OCI-LY1 (cell line): ENCODE results near the gene AGXT2.
A peak's percentile ranks its signal among the peaks of the same experiment; 100 is the strongest.

Experiments
- H2AFZ ChIP-seq: fragments of 200-600 bp; sonication (generic), shearing (Covaris generic); 2 replicates; pipeline ENCODE4 v1.6.0; 2014; ENCODE audit warnings: antibody characterized with exemption, mild to moderate bottlenecking, low read length
- H3F3A ChIP-seq: fragments of 200-600 bp; sonication (generic), shearing (Covaris generic); 2 replicates; pipeline ENCODE4 v1.6.0; 2014; ENCODE audit warnings: mild to moderate bottlenecking, antibody characterized with exemption, low read length, moderate library complexity; ENCODE audit not compliant: insufficient read depth
- H3K27ac ChIP-seq: fragments of 200-600 bp; sonication (generic); 2 replicates; pipeline ENCODE4 v1.5.1; 2014; ENCODE audit warnings: low read length, mixed run types, mild to moderate bottlenecking, low read depth; ENCODE audit not compliant: poor library complexity, severe bottlenecking
- H3K27me3 ChIP-seq: fragments of 200-600 bp; sonication (generic); 2 replicates; pipeline ENCODE4 v1.6.0; 2014; ENCODE audit warnings: antibody characterized with exemption, mild to moderate bottlenecking, low read length, moderate library complexity; ENCODE audit not compliant: insufficient read depth
- H3K36me3 ChIP-seq: fragments of 200-600 bp; sonication (generic); 2 replicates; pipeline ENCODE4 v1.6.1; 2014; ENCODE audit warnings: mild to moderate bottlenecking, antibody characterized with exemption, low read length, moderate library complexity, mixed read lengths; ENCODE audit not compliant: insufficient read depth
- H3K4me1 ChIP-seq: fragments of 200-600 bp; sonication (generic); 2 replicates; pipeline ENCODE4 v1.5.1; 2014; ENCODE audit warnings: mild to moderate bottlenecking, low read length, moderate library complexity; ENCODE audit not compliant: insufficient read depth, severe bottlenecking
- H3K4me2 ChIP-seq: fragments of 200-600 bp; sonication (generic), shearing (Covaris generic); 2 replicates; pipeline ENCODE4 v1.6.1; 2014; ENCODE audit warnings: low read length
- H3K4me3 ChIP-seq: fragments of 200-600 bp; sonication (generic); 2 replicates; pipeline ENCODE4 v1.5.1; 2014; ENCODE audit warnings: low read length, low read depth, mild to moderate bottlenecking, mixed read lengths; ENCODE audit not compliant: poor library complexity, severe bottlenecking
- H3K79me2 ChIP-seq: fragments of 200-600 bp; shearing (Covaris generic); 2 replicates; pipeline ENCODE4 v1.6.1; 2016; ENCODE audit warnings: mixed run types, low read length, mixed read lengths; ENCODE audit not compliant: insufficient read depth
- H3K9ac ChIP-seq: fragments of 200-600 bp; sonication (generic), shearing (Covaris generic); 2 replicates; pipeline ENCODE4 v1.6.1; 2014; ENCODE audit warnings: mild to moderate bottlenecking, low read length, mixed read lengths
- H3K9me2 ChIP-seq: fragments of 200-600 bp; sonication (generic), shearing (Covaris generic); 2 replicates; pipeline ENCODE4 v1.6.1; 2014; ENCODE audit warnings: low read depth, mild to moderate bottlenecking, low read length, mixed read lengths
- H3K9me3 ChIP-seq: fragments of 200-600 bp; shearing (Covaris generic); 2 replicates; pipeline ENCODE4 v1.6.1; 2014; ENCODE audit warnings: low read length, mixed read lengths
- H4K20me1 ChIP-seq: fragments of 200-600 bp; sonication (generic), shearing (Covaris generic); 2 replicates; pipeline ENCODE4 v1.6.0; 2016; ENCODE audit warnings: mild to moderate bottlenecking, low read length; ENCODE audit not compliant: insufficient read depth
- EZH2 ChIP-seq: fragments of 200-600 bp; sonication (generic), shearing (Covaris generic); IDR thresholded peaks from 2 replicates; pipeline ENCODE4 v1.8.0; 2017; ENCODE audit warnings: borderline replicate concordance, mixed run types, mild to moderate bottlenecking, antibody characterized with exemption, low read length, moderate library complexity, mixed read lengths
- TF ChIP-seq, protein P1 (sequence below): fragments of 200-600 bp; sonication (generic), shearing (Covaris generic); IDR thresholded peaks from 2 replicates; pipeline ENCODE4 v1.5.1; 2017; ENCODE audit warnings: mild to moderate bottlenecking, antibody characterized with exemption, low read length, moderate library complexity, mixed read lengths

Gene AGXT2

DNA sequence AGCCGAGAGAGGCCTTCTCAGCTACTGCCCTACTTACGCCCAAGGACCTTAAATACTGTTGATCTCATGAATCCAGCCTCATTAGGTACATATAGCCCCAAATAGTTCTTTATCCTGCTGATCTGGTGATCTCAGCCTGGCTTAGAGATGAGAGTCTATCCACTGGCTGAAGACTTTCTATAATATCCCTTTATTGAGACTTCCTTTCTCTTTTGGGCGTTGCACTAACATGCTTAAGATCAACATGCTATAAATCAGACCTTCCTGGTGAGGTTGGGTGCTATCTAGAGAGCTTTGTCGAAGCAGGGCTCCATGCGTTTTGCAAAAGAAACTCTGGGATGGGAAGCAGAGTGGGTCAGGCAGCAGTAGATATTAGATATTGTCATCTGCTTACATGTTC is 44.0 kb upstream of the AGXT2 start:
- no peaks in the 10 kb centered on the region for H3K9me2 ChIP-seq
- H3F3A ChIP-seq = no peaks in the 10 kb centered on the region
- no peak overlapping the region for H3K9ac ChIP-seq
- no peaks in the 10 kb centered on the region for H3K36me3 ChIP-seq
- no peaks in the 10 kb centered on the region for H3K27me3 ChIP-seq
- H3K4me2 ChIP-seq = no peak overlapping the region
- no peaks in the 10 kb centered on the region for H3K4me1 ChIP-seq
- no peaks in the 10 kb centered on the region for H3K9me3 ChIP-seq
- TF ChIP-seq EZH2 = no peak
- TF ChIP-seq, protein P1, sequence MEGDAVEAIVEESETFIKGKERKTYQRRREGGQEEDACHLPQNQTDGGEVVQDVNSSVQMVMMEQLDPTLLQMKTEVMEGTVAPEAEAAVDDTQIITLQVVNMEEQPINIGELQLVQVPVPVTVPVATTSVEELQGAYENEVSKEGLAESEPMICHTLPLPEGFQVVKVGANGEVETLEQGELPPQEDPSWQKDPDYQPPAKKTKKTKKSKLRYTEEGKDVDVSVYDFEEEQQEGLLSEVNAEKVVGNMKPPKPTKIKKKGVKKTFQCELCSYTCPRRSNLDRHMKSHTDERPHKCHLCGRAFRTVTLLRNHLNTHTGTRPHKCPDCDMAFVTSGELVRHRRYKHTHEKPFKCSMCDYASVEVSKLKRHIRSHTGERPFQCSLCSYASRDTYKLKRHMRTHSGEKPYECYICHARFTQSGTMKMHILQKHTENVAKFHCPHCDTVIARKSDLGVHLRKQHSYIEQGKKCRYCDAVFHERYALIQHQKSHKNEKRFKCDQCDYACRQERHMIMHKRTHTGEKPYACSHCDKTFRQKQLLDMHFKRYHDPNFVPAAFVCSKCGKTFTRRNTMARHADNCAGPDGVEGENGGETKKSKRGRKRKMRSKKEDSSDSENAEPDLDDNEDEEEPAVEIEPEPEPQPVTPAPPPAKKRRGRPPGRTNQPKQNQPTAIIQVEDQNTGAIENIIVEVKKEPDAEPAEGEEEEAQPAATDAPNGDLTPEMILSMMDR = no peak
- no peak overlapping the region for H2AFZ ChIP-seq
- no peaks in the 10 kb centered on the region for H4K20me1 ChIP-seq
- H3K27ac ChIP-seq = no peak overlapping the region
- H3K4me3 ChIP-seq = no peak overlapping the region
- H3K79me2 ChIP-seq = no peaks in the 10 kb centered on the region

DNA sequence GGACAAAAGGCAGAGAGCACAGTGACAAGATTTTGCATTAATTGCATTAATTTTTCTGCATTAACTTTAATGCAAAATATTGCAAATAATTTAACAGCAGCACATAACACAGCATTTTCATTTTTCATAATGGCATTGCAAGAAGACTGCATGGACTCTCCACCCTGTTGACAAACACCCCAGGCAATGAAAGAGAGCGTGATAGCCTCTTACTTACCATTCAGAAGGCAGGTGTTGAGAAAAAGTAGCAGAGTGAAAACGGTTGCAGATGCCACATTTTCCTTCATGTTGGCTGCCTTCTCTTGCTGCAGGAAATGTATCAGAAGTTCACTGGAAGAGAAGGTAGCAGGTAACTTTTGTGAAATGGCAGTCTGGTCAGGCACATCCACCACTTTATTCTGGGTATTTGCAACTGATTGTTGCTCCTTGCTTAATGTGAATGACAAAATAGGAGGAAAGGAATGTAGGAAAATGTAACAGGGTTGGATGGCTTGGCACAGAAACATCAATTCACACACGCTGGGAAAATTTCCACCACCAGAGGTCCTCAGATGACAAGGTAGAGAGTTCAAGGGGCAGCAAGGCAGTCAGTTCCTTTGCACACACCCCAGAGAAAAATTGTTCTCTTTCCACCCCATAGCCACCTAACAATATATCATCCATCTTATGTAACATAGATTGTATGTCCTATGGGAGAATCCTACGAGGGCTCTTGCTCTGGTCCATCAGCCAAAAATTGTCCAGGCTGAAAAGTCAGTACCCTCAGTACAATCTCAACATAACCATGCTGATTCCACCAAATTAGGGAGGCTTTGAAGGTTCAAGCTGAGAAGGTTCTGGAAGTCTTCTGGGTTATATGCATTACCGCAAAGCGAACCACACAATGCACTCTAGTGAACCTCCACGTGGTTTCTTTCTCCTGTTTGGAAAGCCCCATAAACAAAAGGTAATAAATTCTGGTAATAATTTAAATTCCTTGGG is 41.9 kb upstream of the AGXT2 start:
- no peaks in the 10 kb centered on the region for H3K79me2 ChIP-seq
- no peaks in the 10 kb centered on the region for H3F3A ChIP-seq
- no peak overlapping the region for H3K4me2 ChIP-seq
- no peak overlapping the region for H3K4me3 ChIP-seq
- no peaks in the 10 kb centered on the region for H3K36me3 ChIP-seq
- no peak for TF ChIP-seq EZH2
- TF ChIP-seq, protein P1 = peak; percentile 83
- no peaks in the 10 kb centered on the region for H3K9me2 ChIP-seq
- H4K20me1 ChIP-seq = no peaks in the 10 kb centered on the region
- H3K9ac ChIP-seq = no peak overlapping the region
- no peak overlapping the region for H3K27ac ChIP-seq
- H2AFZ ChIP-seq = no peak overlapping the region
- H3K4me1 ChIP-seq = no peaks in the 10 kb centered on the region
- no peaks in the 10 kb centered on the region for H3K27me3 ChIP-seq
- no peaks in the 10 kb centered on the region for H3K9me3 ChIP-seq

DNA sequence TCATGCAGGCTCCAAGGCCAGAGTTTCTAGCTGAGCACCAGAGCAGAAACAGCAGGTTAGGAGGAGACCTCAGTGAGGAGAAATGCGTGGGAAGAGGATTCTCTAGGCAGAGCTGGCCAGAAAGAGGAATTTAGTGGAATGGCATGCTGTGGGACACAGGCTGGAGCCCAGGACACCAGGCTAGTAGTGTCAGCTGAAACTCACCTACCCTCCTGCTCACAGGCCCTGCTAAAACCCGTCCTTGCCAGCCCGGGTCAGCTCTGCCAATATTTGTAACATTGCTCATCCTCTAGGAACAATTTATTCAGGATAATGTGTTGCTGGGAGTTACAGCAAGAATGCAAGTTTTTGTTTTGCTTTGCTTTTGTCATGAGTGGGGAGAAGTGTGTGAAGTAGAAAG is 40.2 kb upstream of the AGXT2 start:
- H3K9ac ChIP-seq = no peak overlapping the region
- H3K9me2 ChIP-seq = no peaks in the 10 kb centered on the region
- H3K4me1 ChIP-seq = no peaks in the 10 kb centered on the region
- H3F3A ChIP-seq = no peaks in the 10 kb centered on the region
- no peaks in the 10 kb centered on the region for H4K20me1 ChIP-seq
- no peaks in the 10 kb centered on the region for H3K79me2 ChIP-seq
- H2AFZ ChIP-seq = no peak overlapping the region
- no peaks in the 10 kb centered on the region for H3K36me3 ChIP-seq
- no peak for TF ChIP-seq EZH2
- TF ChIP-seq, protein P1 = no peak
- H3K27me3 ChIP-seq = no peaks in the 10 kb centered on the region
- no peak overlapping the region for H3K4me2 ChIP-seq
- no peak overlapping the region for H3K4me3 ChIP-seq
- H3K9me3 ChIP-seq = no peaks in the 10 kb centered on the region
- H3K27ac ChIP-seq = no peak overlapping the region
